Measurements from ENCODE around the gene SRC. TPM values are rescaled to one million over a fixed set of nuclear protein-coding genes. Genes with fewer than 3 reads are reported as not detected.

SRC gene
- total RNA-seq, 2 donors from 2014 or later, result 61.2 to 149 TPM

DNA sequence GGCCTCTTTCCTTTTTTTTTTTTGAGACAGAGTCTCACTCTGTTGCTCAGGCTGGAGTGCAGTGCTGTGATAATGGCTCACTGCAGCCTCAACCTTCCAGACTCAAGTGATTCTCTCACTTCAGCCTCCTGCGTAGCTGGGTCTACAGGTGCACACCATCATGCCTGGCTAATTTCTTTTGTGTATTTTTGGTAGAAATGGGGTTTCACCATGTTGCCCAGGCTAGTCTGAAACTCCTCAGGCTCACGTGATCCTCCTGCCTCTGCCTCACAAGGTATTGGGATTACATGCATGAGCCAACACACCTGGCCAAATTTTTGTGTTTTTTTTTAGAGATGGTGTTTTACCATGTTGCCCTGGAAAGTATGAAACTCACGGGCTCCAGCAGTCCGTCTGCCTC lies 29.3 kb downstream of the SRC start:
- intact Hi-C loops (cut with DNase I), result no loop called here
- no peak overlapping the region for H3K27ac ChIP-seq
- no peaks in the 10 kb centered on the region for H3K27me3 ChIP-seq (replicated peaks; ENCODE audit: insufficient read depth)
- H3K4me3 ChIP-seq, result no peak overlapping the region
- no peaks in the 10 kb centered on the region for H3K4me1 ChIP-seq (replicated peaks)
- 96% methylated on average over 4 of the region's 4 CpGs for WGBS
- no peaks in the 10 kb centered on the region for H3K9me3 ChIP-seq
- DNase-seq (ENCODE audit: low spot score), result no peak
- TF ChIP-seq, protein P1, sequence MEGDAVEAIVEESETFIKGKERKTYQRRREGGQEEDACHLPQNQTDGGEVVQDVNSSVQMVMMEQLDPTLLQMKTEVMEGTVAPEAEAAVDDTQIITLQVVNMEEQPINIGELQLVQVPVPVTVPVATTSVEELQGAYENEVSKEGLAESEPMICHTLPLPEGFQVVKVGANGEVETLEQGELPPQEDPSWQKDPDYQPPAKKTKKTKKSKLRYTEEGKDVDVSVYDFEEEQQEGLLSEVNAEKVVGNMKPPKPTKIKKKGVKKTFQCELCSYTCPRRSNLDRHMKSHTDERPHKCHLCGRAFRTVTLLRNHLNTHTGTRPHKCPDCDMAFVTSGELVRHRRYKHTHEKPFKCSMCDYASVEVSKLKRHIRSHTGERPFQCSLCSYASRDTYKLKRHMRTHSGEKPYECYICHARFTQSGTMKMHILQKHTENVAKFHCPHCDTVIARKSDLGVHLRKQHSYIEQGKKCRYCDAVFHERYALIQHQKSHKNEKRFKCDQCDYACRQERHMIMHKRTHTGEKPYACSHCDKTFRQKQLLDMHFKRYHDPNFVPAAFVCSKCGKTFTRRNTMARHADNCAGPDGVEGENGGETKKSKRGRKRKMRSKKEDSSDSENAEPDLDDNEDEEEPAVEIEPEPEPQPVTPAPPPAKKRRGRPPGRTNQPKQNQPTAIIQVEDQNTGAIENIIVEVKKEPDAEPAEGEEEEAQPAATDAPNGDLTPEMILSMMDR (IDR thresholded peaks at IDR 0.05), result no peak
- TF ChIP-seq POLR2AphosphoS5 (IDR thresholded peaks at IDR 0.05), result no peak
- no peak for TF ChIP-seq POLR2A (IDR thresholded peaks at IDR 0.05)
- H3K36me3 ChIP-seq, result peaks cover 0 to 5% of the 10 kb centered on the region in 2 donors

GRCh38 chr20:37376324-37376723 lies 30.4 kb downstream of the SRC start:
- no peaks in the 10 kb centered on the region for H3K4me1 ChIP-seq (replicated peaks)
- intact Hi-C loops (cut with DNase I), result no loop called here
- no peak overlapping the region for H3K4me3 ChIP-seq
- TF ChIP-seq, protein P1 (IDR thresholded peaks at IDR 0.05), result no peak
- TF ChIP-seq POLR2A (IDR thresholded peaks at IDR 0.05), result no peak
- no peak for TF ChIP-seq POLR2AphosphoS5 (IDR thresholded peaks at IDR 0.05)
- H3K36me3 ChIP-seq, result peaks cover 0 to 5% of the 10 kb centered on the region in 2 donors
- H3K27me3 ChIP-seq (replicated peaks; ENCODE audit: insufficient read depth), result no peaks in the 10 kb centered on the region
- WGBS, result 96% methylated on average over 4 of the region's 4 CpGs
- DNase-seq (ENCODE audit: low spot score), result no peak
- H3K27ac ChIP-seq, result no peak overlapping the region
- no peaks in the 10 kb centered on the region for H3K9me3 ChIP-seq

- 95% methylated on average over 6 of the region's 6 CpGs for WGBS
- DNase-seq (ENCODE audit: low spot score), result no peak
Observed at GRCh38 chr20:37376791-37377190, 30.9 kb downstream of the SRC start.

DNA sequence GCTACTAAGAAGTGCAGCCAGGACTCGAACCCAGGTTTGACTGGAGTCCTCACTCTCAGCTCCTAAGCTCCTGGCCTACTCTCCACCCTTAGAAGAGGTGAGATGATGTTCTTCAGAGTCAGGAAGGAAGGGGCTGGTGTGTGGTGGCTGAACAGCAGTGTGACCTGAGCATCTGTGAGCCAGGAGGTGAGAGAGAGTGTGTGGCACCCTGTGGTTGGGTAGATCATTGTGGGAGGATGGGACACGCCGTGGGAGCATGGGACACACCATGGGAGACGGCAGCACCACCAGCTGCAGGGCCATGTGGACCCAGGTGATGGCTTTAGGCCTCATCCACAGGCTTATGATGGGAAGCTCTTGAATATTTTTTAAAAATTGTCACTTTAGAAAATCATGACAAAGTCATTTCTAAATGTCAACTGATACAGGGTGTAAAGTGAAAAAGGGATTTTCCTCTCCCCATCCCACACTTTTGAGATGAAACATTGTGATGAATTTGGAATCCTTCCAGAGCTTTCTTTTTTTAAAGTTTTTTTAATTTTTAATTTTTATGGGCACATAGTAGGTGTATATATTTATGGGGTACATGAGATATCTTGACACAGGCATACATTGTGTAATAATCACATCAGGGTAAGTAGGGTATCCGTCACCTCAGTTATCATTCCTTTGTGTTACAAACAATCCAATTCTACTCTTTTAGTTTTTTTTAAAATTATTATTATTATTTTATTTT lies 31.6 kb downstream of the SRC start:
- WGBS, result 89% methylated on average over 5 of the region's 5 CpGs
- intact Hi-C loops (cut with DNase I), result no loop called here
- H3K4me1 ChIP-seq (replicated peaks), result no peaks in the 10 kb centered on the region
- DNase-seq (ENCODE audit: low spot score), result no peak
- H3K27me3 ChIP-seq (replicated peaks; ENCODE audit: insufficient read depth), result no peaks in the 10 kb centered on the region
- no peak for TF ChIP-seq POLR2AphosphoS5 (IDR thresholded peaks at IDR 0.05)
- TF ChIP-seq, protein P1 (IDR thresholded peaks at IDR 0.05), result no peak
- no peaks in the 10 kb centered on the region for H3K9me3 ChIP-seq
- H3K36me3 ChIP-seq, result peaks cover 0 to 5% of the 10 kb centered on the region in 2 donors
- H3K27ac ChIP-seq, result no peak overlapping the region
- H3K4me3 ChIP-seq, result no peak overlapping the region

More at GRCh38 chr20:37376791-37377190, 30.9 kb downstream of the SRC start:
- Histone ChIP-seq H3K27me3 (replicated peaks; ENCODE audit: insufficient read depth) (no peaks in the 10 kb centered on the region), H3K4me1 (replicated peaks) (no peaks in the 10 kb centered on the region), H3K4me3 (no peak overlapping the region), H3K27ac (no peak overlapping the region), H3K9me3 (no peaks in the 10 kb centered on the region), H3K36me3 (peaks cover 0 to 5% of the 10 kb centered on the region in 2 donors)
- TF ChIP-seq POLR2A (IDR thresholded peaks at IDR 0.05), result no peak
- TF ChIP-seq POLR2AphosphoS5 (IDR thresholded peaks at IDR 0.05), result no peak
- intact Hi-C loops (cut with DNase I), result no loop called here

GRCh38 chr20:37378420-37378784 lies 32.5 kb downstream of the SRC start:
- intact Hi-C loops (cut with DNase I), result no loop called here
- 82% methylated on average over 6 of the region's 6 CpGs for WGBS
- Histone ChIP-seq H3K27me3 (replicated peaks; ENCODE audit: insufficient read depth) (no peaks in the 10 kb centered on the region), H3K27ac (no peak overlapping the region), H3K4me1 (replicated peaks) (no peaks in the 10 kb centered on the region), H3K4me3 (no peak overlapping the region), H3K9me3 (no peaks in the 10 kb centered on the region), H3K36me3 (peaks cover 0 to 5% of the 10 kb centered on the region in 2 donors)
- no peak for DNase-seq (ENCODE audit: low spot score)
- TF ChIP-seq, protein P1 (IDR thresholded peaks at IDR 0.05), result no peak
- TF ChIP-seq POLR2A (IDR thresholded peaks at IDR 0.05) (no peak), POLR2AphosphoS5 (IDR thresholded peaks at IDR 0.05) (no peak)

All from prostate gland (tissue), 2 donors.